Neuronal stem cell (in vitro differentiated cells): ENCODE results near the gene PRDM5.

ENCODE experiments used
- DNase-seq: peaks from one replicate; pipeline ENCODE4 v3.0.0-alpha.2; 2013; ENCODE audit warnings: low spot score
- H2AFZ ChIP-seq: one replicate; pipeline ENCODE4 v1.6.1; 2013; ENCODE audit warnings: mild to moderate bottlenecking, low read length, inconsistent platforms
- H2AK5ac ChIP-seq: 2 replicates; pipeline ENCODE4 v1.6.1; 2013; ENCODE audit warnings: low read depth, mild to moderate bottlenecking, inconsistent platforms, low read length, moderate library complexity, mixed read lengths
- H2BK120ac ChIP-seq: 2 replicates; pipeline ENCODE4 v1.6.1; 2013; ENCODE audit warnings: low read depth, mild to moderate bottlenecking, inconsistent platforms, low read length, moderate library complexity, mixed read lengths
- H2BK12ac ChIP-seq: one replicate; pipeline ENCODE4 v1.6.1; 2013; ENCODE audit warnings: low read length, inconsistent platforms
- H2BK15ac ChIP-seq: 2 replicates; pipeline ENCODE4 v1.6.1; 2013; ENCODE audit warnings: mild to moderate bottlenecking, low read length, inconsistent platforms, mixed read lengths
- H2BK5ac ChIP-seq: one replicate; pipeline ENCODE4 v1.6.1; 2013; ENCODE audit warnings: inconsistent platforms, mild to moderate bottlenecking, low read length, moderate library complexity
- H3K14ac ChIP-seq: one replicate; pipeline ENCODE4 v1.6.1; 2013; ENCODE audit warnings: low read length, inconsistent platforms
- H3K18ac ChIP-seq: 2 replicates; pipeline ENCODE4 v1.6.1; 2013; ENCODE audit warnings: low read length, inconsistent platforms
- H3K23ac ChIP-seq: 2 replicates; pipeline ENCODE4 v1.6.1; 2013; ENCODE audit warnings: low read depth, mild to moderate bottlenecking, mixed read lengths, low read length, inconsistent platforms; ENCODE audit not compliant: poor library complexity
- H3K27ac ChIP-seq: replicated peaks from 3 replicates; pipeline ENCODE4 v1.5.1; 2013; ENCODE audit warnings: low read length, inconsistent platforms
- H3K27me3 ChIP-seq, 3 experiments: 2 replicates each; pipeline ENCODE4 v1.6.1; 2013; ENCODE audit warnings: low read length in 3 of 3, mild to moderate bottlenecking in 2 of 3, inconsistent platforms in 1 of 3, low read depth in 1 of 3, mixed read lengths in 1 of 3, moderate library complexity in 1 of 3; ENCODE audit not compliant: control insufficient read depth in 3 of 3, insufficient read depth in 3 of 3
- H3K36me3 ChIP-seq, 2 donors: replicated peaks in 1 of 2; 2 replicates each; pipeline ENCODE4 v1.6.1; 2013; ENCODE audit warnings: low read length in 2 of 2; ENCODE audit not compliant: control insufficient read depth in 2 of 2, insufficient read depth in 2 of 2
- H3K4ac ChIP-seq: 2 replicates; pipeline ENCODE4 v1.6.1; 2013; ENCODE audit warnings: inconsistent platforms, mild to moderate bottlenecking, low read length, moderate library complexity
- H3K4me1 ChIP-seq, 2 donors: 1 replicate in 1 of 2; 2 replicates in 1 of 2; pipeline ENCODE4 v1.6.1; 2013; ENCODE audit warnings: low read length in 2 of 2, low read depth in 1 of 2; ENCODE audit not compliant: control insufficient read depth in 2 of 2, insufficient read depth in 1 of 2
- H3K4me2 ChIP-seq: one replicate; pipeline ENCODE4 v1.6.1; 2013; ENCODE audit warnings: mild to moderate bottlenecking, low read length, inconsistent platforms; ENCODE audit not compliant: insufficient read depth, poor library complexity, severe bottlenecking
- H3K4me3 ChIP-seq, 2 donors: 2 replicates each; pipeline ENCODE4 v1.5.1; 2013; ENCODE audit warnings: low read length in 2 of 2, mild to moderate bottlenecking in 2 of 2, inconsistent platforms in 1 of 2, moderate library complexity in 1 of 2
- H3K79me1 ChIP-seq: one replicate; pipeline ENCODE4 v1.6.1; 2013; ENCODE audit warnings: low read depth, mild to moderate bottlenecking, inconsistent platforms, low read length, moderate library complexity
- H3K9ac ChIP-seq: one replicate; pipeline ENCODE4 v1.6.1; 2013; ENCODE audit warnings: mild to moderate bottlenecking, low read depth, low read length, inconsistent platforms; ENCODE audit not compliant: poor library complexity
- H3K9me3 ChIP-seq, 2 donors: replicated peaks in 1 of 2; 2 replicates each; pipeline versions ENCODE3 to v1.6.1; 2013; ENCODE audit warnings: low read length in 2 of 2, mild to moderate bottlenecking in 2 of 2, inconsistent platforms in 1 of 2, low read depth in 1 of 2, mixed read lengths in 1 of 2, moderate library complexity in 1 of 2; ENCODE audit not compliant: control insufficient read depth in 2 of 2, insufficient read depth in 1 of 2
- H4K8ac ChIP-seq: one replicate; pipeline ENCODE4 v1.6.1; 2013; ENCODE audit warnings: low read depth, mild to moderate bottlenecking, inconsistent platforms, low read length, moderate library complexity
- H4K91ac ChIP-seq: one replicate; pipeline ENCODE4 v1.6.1; 2013; ENCODE audit warnings: low read length, low read depth, mild to moderate bottlenecking, inconsistent platforms; ENCODE audit not compliant: poor library complexity
- WGBS, 2 donors: extraction: QIAGEN DNeasy Blood & Tissue Kit; methylation state at CpG; one replicate each; pipeline ENCODE4 v1.1.7; 2013; ENCODE audit warnings: missing lambda C conversion rate in 2 of 2, mixed read lengths in 1 of 2; ENCODE audit not compliant: insufficient read length in 2 of 2, insufficient replicate concordance in 1 of 2; ENCODE audit errors: extremely low coverage in 2 of 2; 5-methylcytosine and 5-hydroxymethylcytosine counted together

Gene PRDM5

DNA sequence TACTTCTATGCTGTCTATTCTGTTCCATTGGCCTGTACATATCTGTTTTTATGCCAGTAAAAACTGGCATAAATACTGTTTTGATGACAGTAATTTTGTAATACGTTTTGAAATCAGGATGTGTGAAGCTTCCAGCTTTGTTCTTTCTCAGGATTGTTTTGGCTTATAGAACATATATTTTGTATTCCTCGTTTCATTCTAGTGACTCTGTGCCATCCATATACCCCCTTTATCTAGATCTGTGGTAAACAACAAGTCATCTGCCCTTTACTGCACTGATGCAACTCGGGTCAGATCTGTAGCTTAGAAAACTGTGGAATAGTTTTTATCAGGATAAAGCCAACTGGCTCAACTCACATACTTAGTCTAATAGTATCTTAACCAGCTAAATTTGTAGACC is 233.7 kb downstream of the PRDM5 start:
- Histone ChIP-seq H2BK15ac (no peak overlapping the region), H3K9ac (no peak overlapping the region), H2AFZ (no peak overlapping the region), H2AK5ac (no peak overlapping the region), H3K18ac (no peak overlapping the region), H3K79me1 (no peaks in the 10 kb centered on the region), H4K8ac (no peak overlapping the region), H2BK12ac (no peak overlapping the region), H4K91ac (no peak overlapping the region), H3K9me3 (no peaks in the 10 kb centered on the region), H2BK5ac (no peak overlapping the region), H3K27me3 (no peaks in the 10 kb centered on the region), H3K4ac (no peak overlapping the region), H2BK120ac (no peak overlapping the region), H3K27ac (no peak overlapping the region), H3K23ac (no peak overlapping the region), H3K4me2 (no peak overlapping the region), H3K36me3 (no peaks in the 10 kb centered on the region), H3K4me3 (no peak overlapping the region), H3K14ac (no peak overlapping the region), H3K4me1 (no peaks in the 10 kb centered on the region)
- no peak for DNase-seq
- no CpG with 5 or more reads among the region's 3 CpGs for WGBS, 2 donors

DNA sequence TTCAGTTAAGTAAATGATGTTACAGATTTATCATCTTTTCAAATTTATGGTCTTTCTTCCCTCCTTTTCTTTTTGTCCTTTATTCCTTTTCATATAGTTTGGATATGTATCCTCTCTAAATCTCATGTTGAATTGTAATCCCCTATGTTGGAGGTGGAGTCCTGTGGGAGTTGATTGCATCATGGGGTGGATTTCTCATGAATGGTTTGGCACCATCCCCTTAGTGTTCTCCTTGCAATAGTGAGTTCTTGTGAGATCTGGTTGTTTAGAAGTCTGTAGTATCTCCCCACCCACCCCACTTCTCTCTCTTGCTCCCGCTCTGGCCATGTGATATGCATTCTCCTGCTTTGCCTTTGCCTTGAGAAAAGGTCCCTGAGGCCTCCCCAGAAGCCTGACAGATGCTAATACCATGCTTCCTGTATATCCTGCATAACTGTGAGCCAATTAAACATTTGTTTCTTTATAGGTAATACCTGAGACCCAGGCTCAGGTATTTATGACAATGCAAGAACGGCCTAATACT is 236.7 kb downstream of the PRDM5 start:
- H3K27me3 ChIP-seq: no peaks in the 10 kb centered on the region
- no peak overlapping the region for H3K9ac ChIP-seq
- no peak overlapping the region for H4K8ac ChIP-seq
- no peak overlapping the region for H2BK15ac ChIP-seq
- H3K4me1 ChIP-seq: no peaks in the 10 kb centered on the region
- WGBS, 2 donors: no CpG with 5 or more reads among the region's 2 CpGs
- H3K79me1 ChIP-seq: no peaks in the 10 kb centered on the region
- no peak overlapping the region for H3K27ac ChIP-seq
- no peak overlapping the region for H2BK120ac ChIP-seq
- no peak overlapping the region for H3K4ac ChIP-seq
- H3K14ac ChIP-seq: no peak overlapping the region
- H2AK5ac ChIP-seq: no peak overlapping the region
- H4K91ac ChIP-seq: no peak overlapping the region
- H3K4me3 ChIP-seq: no peak overlapping the region
- no peak overlapping the region for H3K23ac ChIP-seq
- no peak overlapping the region for H3K4me2 ChIP-seq
- no peaks in the 10 kb centered on the region for H3K9me3 ChIP-seq
- no peak for DNase-seq
- no peak overlapping the region for H2AFZ ChIP-seq
- no peak overlapping the region for H2BK12ac ChIP-seq
- no peak overlapping the region for H3K18ac ChIP-seq
- no peaks in the 10 kb centered on the region for H3K36me3 ChIP-seq
- H2BK5ac ChIP-seq: no peak overlapping the region

GRCh38 chr4:120683897-120684540 is 238.5 kb downstream of the PRDM5 start:
- H3K36me3 ChIP-seq: no peaks in the 10 kb centered on the region
- no peak overlapping the region for H3K4ac ChIP-seq
- H3K23ac ChIP-seq: no peak overlapping the region
- H3K79me1 ChIP-seq: no peaks in the 10 kb centered on the region
- H2BK120ac ChIP-seq: no peak overlapping the region
- no peak overlapping the region for H3K18ac ChIP-seq
- H3K9me3 ChIP-seq: no peaks in the 10 kb centered on the region
- no peaks in the 10 kb centered on the region for H3K4me1 ChIP-seq
- no peak overlapping the region for H2BK5ac ChIP-seq
- no peak overlapping the region for H4K8ac ChIP-seq
- H2AK5ac ChIP-seq: no peak overlapping the region
- no peak for DNase-seq
- H4K91ac ChIP-seq: no peak overlapping the region
- no peak overlapping the region for H3K27ac ChIP-seq
- H3K4me2 ChIP-seq: no peak overlapping the region
- H2BK12ac ChIP-seq: no peak overlapping the region
- H3K9ac ChIP-seq: no peak overlapping the region
- no peak overlapping the region for H3K14ac ChIP-seq
- H2BK15ac ChIP-seq: no peak overlapping the region
- no peak overlapping the region for H2AFZ ChIP-seq
- H3K4me3 ChIP-seq: no peak overlapping the region
- H3K27me3 ChIP-seq: no peaks in the 10 kb centered on the region
- no CpG with 5 or more reads among the region's 6 CpGs for WGBS, 2 donors

GRCh38 chr4:120682981-120683380 is 239.5 kb downstream of the PRDM5 start:
- Histone ChIP-seq H3K79me1 (no peaks in the 10 kb centered on the region), H3K36me3 (no peaks in the 10 kb centered on the region), H3K4ac (no peak overlapping the region), H3K27ac (no peak overlapping the region), H4K8ac (no peak overlapping the region), H3K4me1 (no peaks in the 10 kb centered on the region), H3K27me3 (no peaks in the 10 kb centered on the region), H2AFZ (no peak overlapping the region), H3K9me3 (no peaks in the 10 kb centered on the region), H4K91ac (no peak overlapping the region), H3K14ac (no peak overlapping the region), H3K9ac (no peak overlapping the region), H3K4me2 (no peak overlapping the region), H3K18ac (no peak overlapping the region), H2BK120ac (no peak overlapping the region), H2AK5ac (no peak overlapping the region), H3K23ac (no peak overlapping the region), H2BK12ac (no peak overlapping the region), H2BK5ac (no peak overlapping the region), H3K4me3 (no peak overlapping the region), H2BK15ac (no peak overlapping the region)
- WGBS, 2 donors: no CpG with 5 or more reads among the region's 3 CpGs
- no peak for DNase-seq
